Adrenal gland (tissue), 12 donors: Measurements from ENCODE around the gene FARP1. TPM values are rescaled to one million over a fixed set of nuclear protein-coding genes. Genes with fewer than 3 reads are reported as not detected.
A peak's percentile ranks its signal among the peaks of the same experiment; 100 is the strongest.

Source experiments
- DNase-seq, 7 donors: peaks; one replicate each; pipeline ENCODE4 v3.0.0-alpha.2; 2019 to 2020
- H3K27ac ChIP-seq, 5 donors: fragments of 200-600 bp; sonication (generic) in 4 of 5; 1 replicate in 3 of 5; 2 replicates in 2 of 5; pipeline versions ENCODE4 v1.5.1 to v1.8.0; 2016 to 2020; ENCODE audit warnings: mild to moderate bottlenecking in 1 of 5
- H3K27me3 ChIP-seq: fragments of 200-600 bp; 2 replicates; pipeline ENCODE4 v1.8.0; 2021
- H3K36me3 ChIP-seq, 2 donors: fragments of 200-600 bp; replicated peaks in 1 of 2; 1 replicate in 1 of 2; 2 replicates in 1 of 2; pipeline versions ENCODE4 v1.5.1 to v1.8.0; 2018 to 2022
- H3K4me1 ChIP-seq, 2 donors: fragments of 200-600 bp; replicated peaks in 1 of 2; 1 replicate in 1 of 2; 2 replicates in 1 of 2; pipeline versions ENCODE4 v1.5.1 to v1.8.0; 2018 to 2021
- H3K4me3 ChIP-seq, 4 donors: fragments of 200-600 bp; sonication (generic) in 3 of 4; one replicate each; pipeline ENCODE4 v1.5.1; 2016 to 2018
- H3K9me3 ChIP-seq, 3 donors: fragments of 200-600 bp; sonication (generic) in 1 of 3; replicated peaks in 1 of 3; 1 replicate in 2 of 3; 2 replicates in 1 of 3; pipeline versions ENCODE4 v1.5.1 to v1.8.0; 2016 to 2021
- POLR2A ChIP-seq, 2 donors: fragments of 450-650 bp; IDR thresholded peaks; one replicate each; pipeline ENCODE4 v1.6.1; 2017; ENCODE audit warnings: antibody characterized with exemption in 2 of 2, mild to moderate bottlenecking in 2 of 2, moderate library complexity in 1 of 2
- WGBS, 4 donors: extraction: QIAGEN DNeasy Blood & Tissue Kit in 2 of 4; methylation state at CpG; one replicate each; pipeline versions ENCODE4 v1.1.5 to v1.1.7; 2013 to 2017; 5-methylcytosine and 5-hydroxymethylcytosine counted together
- intact Hi-C, 2 donors: fragments of 100-400 bp; cut with DNase I; formaldehyde crosslinking; loops; one replicate each; pipeline versions ENCODE4 v1.14.1 to v1.15.0; 2022 to 2023
- polyA plus RNA-seq, 3 donors: library from polyadenylated mRNA; stranded (reverse); fragments of 200-250 nt in 2 of 3; fragments of 350-450 nt in 1 of 3; fragmentation: Illumina TruSeq in 1 of 3; extraction: RNeasy Lipid Tissue Mini Kit (QIAGEN cat#74804) in 1 of 3; gene quantifications; one replicate each; pipeline ENCODE4 v1.2.3, GENCODE V29; 2013 to 2014
- total RNA-seq, 9 donors: library from RNA; depleted of rRNA in 4 of 9; stranded (reverse); fragments of >200 nt in 4 of 9; fragments of 120-200 nt in 1 of 9; fragmentation: NEBNext Ultra II Directional in 1 of 9; extraction: Animal tissue kit (Norgen Biotek cat#: 25700) in 1 of 9; gene quantifications; one replicate each; pipeline versions ENCODE4 v1.1.0 to v1.2.4, GENCODE V29; 2013 to 2023
- TF ChIP-seq, protein P1 (sequence below), 6 experiments: fragments of 450-650 bp in 4 of 6; fragments of 200-600 bp in 2 of 6; sonication (generic) in 1 of 6; IDR thresholded peaks; 1 replicate in 5 of 6; 2 replicates in 1 of 6; pipeline versions ENCODE4 v1.5.1 to v1.8.0; 2016 to 2021; ENCODE audit warnings: antibody characterized with exemption in 6 of 6, mild to moderate bottlenecking in 2 of 6, moderate library complexity in 1 of 6
- donor health status: healthy with polysubstance abuse.
- donor health status: Bipolar disorder and iron deficiency.
- donor health status: DM: yes; HTN: yes; CAD: no.
- donor health status: DM: no; HTN: no; CAD: no.
- donor health status: DM: no; HTN: no; CAD: no.
- donor health status: DM: yes; HTN: yes; CAD: no.

The FARP1 gene
- total and polyA plus RNA-seq, 12 donors: 27.1 to 304 (median 71.6) TPM

DNA sequence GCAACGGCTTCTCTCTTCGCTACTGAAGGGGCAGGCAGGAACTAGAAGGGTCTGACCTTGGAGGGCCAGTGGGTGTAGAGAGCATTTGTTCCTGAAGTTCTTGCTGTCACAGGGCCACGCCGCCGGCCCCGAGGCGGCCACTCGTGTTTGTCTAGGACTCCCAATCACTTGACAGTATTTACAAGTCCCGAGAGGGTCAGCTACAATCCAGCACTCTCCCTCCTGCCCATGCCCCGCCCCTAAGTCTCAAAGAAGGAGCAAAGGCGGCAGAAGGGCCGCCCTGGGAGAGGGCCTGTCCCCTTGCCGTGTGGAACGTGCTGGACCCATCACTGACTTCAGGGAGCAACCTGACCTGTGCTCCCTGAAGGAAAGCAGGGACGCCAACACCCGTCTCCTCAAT, 315.5 kb downstream of the FARP1 start:
- Histone ChIP-seq H3K27me3 (no peaks in the 10 kb centered on the region), H3K4me3 (no peak overlapping the region), H3K9me3 (no peaks in the 10 kb centered on the region), H3K27ac (no peak overlapping the region), H3K4me1 (peaks cover 6 to 15% of the 10 kb centered on the region in 2 donors), H3K36me3 (peaks cover 0 to 47% of the 10 kb centered on the region in 2 donors)
- 78 to 87% (median 82%) methylated on average over 6 to 16 of the region's 16 CpGs for WGBS, 4 donors
- intact Hi-C loops: loop anchor here in 1 of 2 donors (10.0 kb wide), 1 partner anchor 126 kb away; no protein-coding TSS in a partner anchor
- TF ChIP-seq, protein P1, sequence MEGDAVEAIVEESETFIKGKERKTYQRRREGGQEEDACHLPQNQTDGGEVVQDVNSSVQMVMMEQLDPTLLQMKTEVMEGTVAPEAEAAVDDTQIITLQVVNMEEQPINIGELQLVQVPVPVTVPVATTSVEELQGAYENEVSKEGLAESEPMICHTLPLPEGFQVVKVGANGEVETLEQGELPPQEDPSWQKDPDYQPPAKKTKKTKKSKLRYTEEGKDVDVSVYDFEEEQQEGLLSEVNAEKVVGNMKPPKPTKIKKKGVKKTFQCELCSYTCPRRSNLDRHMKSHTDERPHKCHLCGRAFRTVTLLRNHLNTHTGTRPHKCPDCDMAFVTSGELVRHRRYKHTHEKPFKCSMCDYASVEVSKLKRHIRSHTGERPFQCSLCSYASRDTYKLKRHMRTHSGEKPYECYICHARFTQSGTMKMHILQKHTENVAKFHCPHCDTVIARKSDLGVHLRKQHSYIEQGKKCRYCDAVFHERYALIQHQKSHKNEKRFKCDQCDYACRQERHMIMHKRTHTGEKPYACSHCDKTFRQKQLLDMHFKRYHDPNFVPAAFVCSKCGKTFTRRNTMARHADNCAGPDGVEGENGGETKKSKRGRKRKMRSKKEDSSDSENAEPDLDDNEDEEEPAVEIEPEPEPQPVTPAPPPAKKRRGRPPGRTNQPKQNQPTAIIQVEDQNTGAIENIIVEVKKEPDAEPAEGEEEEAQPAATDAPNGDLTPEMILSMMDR (IDR thresholded peaks at IDR 0.05): no peak
- no peak for TF ChIP-seq POLR2A (IDR thresholded peaks at IDR 0.05)
- DNase-seq: peak in 1 of 7 donors; percentile 8

- Histone ChIP-seq H3K36me3 (peaks cover 0 to 50% of the 10 kb centered on the region in 2 donors), H3K9me3 (no peaks in the 10 kb centered on the region), H3K4me1 (peaks cover 6 to 10% of the 10 kb centered on the region in 2 donors), H3K27ac (no peak overlapping the region), H3K4me3 (no peak overlapping the region), H3K27me3 (no peaks in the 10 kb centered on the region)
- TF ChIP-seq POLR2A (IDR thresholded peaks at IDR 0.05): no peak
- TF ChIP-seq, protein P1 (IDR thresholded peaks at IDR 0.05): no peak
- intact Hi-C loops: loop anchor here in 1 of 2 donors (10.0 kb wide), 1 partner anchor 126 kb away; no protein-coding TSS in a partner anchor
- WGBS, 4 donors: 95 to 97% (median 97%) methylated on average over 9 to 18 of the region's 18 CpGs
- peak in 1 of 7 donors; percentile 10 for DNase-seq
These were observed 316.3 kb downstream of the FARP1 start for GRCh38 chr13:98459171-98459681.

DNA sequence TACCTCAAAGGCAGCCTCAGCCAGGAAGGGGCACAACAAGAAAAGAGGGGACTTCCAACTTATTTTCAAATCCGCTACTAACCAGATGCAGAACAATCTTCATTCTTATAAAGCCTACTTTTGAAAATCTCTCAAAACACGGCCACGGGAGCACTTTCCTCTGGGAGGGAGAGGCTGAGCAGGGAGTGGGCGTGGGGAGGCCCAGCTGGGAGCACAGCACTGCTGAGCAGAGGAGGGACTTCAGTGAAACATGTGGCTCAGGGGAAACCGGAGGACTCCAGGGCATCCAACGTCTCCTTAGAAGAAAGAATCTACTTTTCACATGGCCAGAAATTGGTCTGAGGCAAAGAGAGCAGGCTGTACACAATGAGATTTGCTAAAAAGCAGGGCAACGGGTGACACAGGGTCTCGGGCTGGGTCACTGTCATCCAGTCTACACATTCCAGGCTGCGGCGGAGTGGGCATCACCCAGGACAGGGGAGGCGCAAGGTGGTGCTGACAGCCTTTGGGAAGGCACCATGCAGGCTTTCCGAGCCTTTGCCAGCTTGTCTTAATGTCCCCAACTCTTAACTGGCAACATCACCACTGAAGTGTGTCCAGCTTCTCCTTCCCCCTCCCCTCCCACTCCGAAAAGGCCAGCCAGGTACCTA, 317.0 kb downstream of the FARP1 start:
- no peaks in the 10 kb centered on the region for H3K9me3 ChIP-seq
- TF ChIP-seq, protein P1 (IDR thresholded peaks at IDR 0.05): no peak
- TF ChIP-seq POLR2A (IDR thresholded peaks at IDR 0.05): no peak
- peak in 1 of 7 donors; percentile 4 for DNase-seq
- peaks cover under 1 to 4% of the 10 kb centered on the region in 2 donors for H3K4me1 ChIP-seq
- no peak overlapping the region for H3K27ac ChIP-seq
- H3K4me3 ChIP-seq: no peak overlapping the region
- H3K36me3 ChIP-seq: peaks cover 0 to 50% of the 10 kb centered on the region in 2 donors
- intact Hi-C loops: loop anchor here in 1 of 2 donors (10.0 kb wide), 1 partner anchor 125 kb away; no protein-coding TSS in a partner anchor
- H3K27me3 ChIP-seq: no peaks in the 10 kb centered on the region
- WGBS, 4 donors: 91 to 98% (median 93%) methylated on average over 13 of the region's 13 CpGs

- intact Hi-C loops: no loop called here
- no peaks in the 10 kb centered on the region for H3K9me3 ChIP-seq
These were observed 317.6 kb downstream of the FARP1 start for GRCh38 chr13:98460516-98460915.

More at GRCh38 chr13:98460516-98460915, 317.6 kb downstream of the FARP1 start:
- Histone ChIP-seq H3K4me3 (no peak overlapping the region), H3K27ac (no peak overlapping the region), H3K36me3 (peaks cover 0 to 56% of the 10 kb centered on the region in 2 donors), H3K4me1 (no peaks in the 10 kb centered on the region), H3K27me3 (no peaks in the 10 kb centered on the region)
- WGBS, 4 donors: 87 to 93% (median 89%) methylated on average over 13 of the region's 13 CpGs
- no peak for DNase-seq
- TF ChIP-seq, protein P1 (IDR thresholded peaks at IDR 0.05): no peak
- no peak for TF ChIP-seq POLR2A (IDR thresholded peaks at IDR 0.05)
